IMR-90 (cell line): ENCODE results near the gene ATP5ME. TPM values are rescaled to one million over a fixed set of nuclear protein-coding genes. Genes with fewer than 3 reads are reported as not detected.

Experiments used
- ATAC-seq: fragments of 200-7000 bp; cut with Tn5 transposase; 2 replicates; pipeline ENCODE4 v1.9.1; 2020; ENCODE audit warnings: low read depth, mild to moderate bottlenecking, moderate library complexity
- BruUV-seq: library from RNA; stranded (reverse); fragments of 400-500 nt; replicated peaks from 2 replicates; lab custom pipeline; 2021; lab: Mats Ljungman, UMichigan
- CTCF ChIA-PET: fragments of 300-600 bp; formaldehyde crosslinking; extraction: SDS; loops from one replicate; lab custom pipeline; 2021; ENCODE audit warnings: antibody characterized with exemption; lab: Yijun Ruan, JAX
- POLR2A ChIA-PET: fragments of 300-600 bp; sonication (Branson Sonifier 250); formaldehyde crosslinking; loops from one replicate; lab custom pipeline; 2022; ENCODE audit warnings: antibody characterized with exemption; ENCODE audit not compliant: unreplicated experiment; lab: Charles Lee
- DNase-seq: peaks from one replicate; pipeline ENCODE4 v3.0.0; 2013
- H2AFZ ChIP-seq: replicated peaks from 2 replicates; pipeline ENCODE3; 2013; ENCODE audit warnings: low read length, mild to moderate bottlenecking; ENCODE audit not compliant: poor library complexity
- H2AK5ac ChIP-seq: 2 replicates; pipeline ENCODE4 v1.6.1; 2013; ENCODE audit warnings: low read depth, low read length, inconsistent platforms
- H2AK9ac ChIP-seq: replicated peaks from 2 replicates; pipeline ENCODE3; 2013; ENCODE audit warnings: mild to moderate bottlenecking, low read depth, low read length, moderate library complexity; ENCODE audit not compliant: poor library complexity
- H2BK120ac ChIP-seq: 2 replicates; pipeline ENCODE4 v1.6.1; 2013; ENCODE audit warnings: low read depth, low read length, inconsistent platforms
- H2BK15ac ChIP-seq: 3 replicates; pipeline ENCODE4 v1.6.1; 2013; ENCODE audit warnings: low read depth, low read length, inconsistent platforms
- H2BK20ac ChIP-seq: 2 replicates; pipeline ENCODE4 v1.6.1; 2013; ENCODE audit warnings: low read depth, mild to moderate bottlenecking, inconsistent platforms, low read length, moderate library complexity
- H2BK5ac ChIP-seq: 2 replicates; pipeline ENCODE4 v1.6.1; 2013; ENCODE audit warnings: mild to moderate bottlenecking, low read depth, low read length, inconsistent platforms; ENCODE audit not compliant: poor library complexity, severe bottlenecking
- H3K14ac ChIP-seq: replicated peaks from 2 replicates; pipeline ENCODE4 v1.6.1; 2013; ENCODE audit warnings: low read depth, low read length, inconsistent platforms
- H3K18ac ChIP-seq: 2 replicates; pipeline ENCODE4 v1.6.1; 2013; ENCODE audit warnings: low read depth, low read length, control low read depth
- H3K23ac ChIP-seq: 2 replicates; pipeline ENCODE4 v1.6.1; 2013; ENCODE audit warnings: low read depth, low read length, inconsistent platforms
- H3K27ac ChIP-seq: 2 replicates; pipeline ENCODE4 v1.5.1; 2013; ENCODE audit warnings: mild to moderate bottlenecking, control low read depth, low read length; ENCODE audit not compliant: insufficient read depth
- H3K27me3 ChIP-seq: 2 replicates; pipeline ENCODE4 v1.6.1; 2013; ENCODE audit warnings: low read length; ENCODE audit not compliant: control insufficient read depth, insufficient read depth
- H3K36me3 ChIP-seq: 2 replicates; pipeline ENCODE4 v1.6.1; 2013; ENCODE audit warnings: low read length, mixed read lengths; ENCODE audit not compliant: control insufficient read depth, insufficient read depth
- H3K4ac ChIP-seq: 2 replicates; pipeline ENCODE4 v1.6.1; 2013; ENCODE audit warnings: low read depth, low read length, inconsistent platforms
- H3K4me1 ChIP-seq: 2 replicates; pipeline ENCODE4 v1.6.1; 2013; ENCODE audit warnings: low read length, mixed read lengths; ENCODE audit not compliant: control insufficient read depth, insufficient read depth
- H3K4me2 ChIP-seq: 2 replicates; pipeline ENCODE4 v1.6.1; 2013; ENCODE audit warnings: low read depth, mild to moderate bottlenecking, control low read depth, low read length, moderate library complexity
- H3K4me3 ChIP-seq: 2 replicates; pipeline ENCODE4 v1.5.1; 2013; ENCODE audit warnings: low read depth, mild to moderate bottlenecking, control low read depth, low read length, moderate library complexity; ENCODE audit not compliant: insufficient read depth
- H3K56ac ChIP-seq: 2 replicates; pipeline ENCODE4 v1.6.1; 2013; ENCODE audit warnings: low read length, inconsistent platforms; ENCODE audit not compliant: insufficient read depth; ENCODE audit errors: extremely low read depth
- H3K79me1 ChIP-seq, 2 experiments: 2 replicates each; pipeline ENCODE4 v1.6.1; 2013; ENCODE audit warnings: low read length in 2 of 2, inconsistent platforms in 1 of 2, low read depth in 1 of 2
- H3K9ac ChIP-seq: 2 replicates; pipeline ENCODE4 v1.6.1; 2013; ENCODE audit warnings: low read depth, low read length, control low read depth
- H3K9me1 ChIP-seq: 2 replicates; pipeline ENCODE4 v1.6.1; 2013; ENCODE audit warnings: low read length, inconsistent platforms; ENCODE audit not compliant: insufficient read depth
- H3K9me3 ChIP-seq: 2 replicates; pipeline ENCODE4 v1.6.1; 2013; ENCODE audit warnings: low read length; ENCODE audit not compliant: control insufficient read depth, insufficient read depth
- H4K20me1 ChIP-seq: 2 replicates; pipeline ENCODE4 v1.6.1; 2013; ENCODE audit warnings: low read length, inconsistent platforms; ENCODE audit not compliant: insufficient read depth
- H4K5ac ChIP-seq: 2 replicates; pipeline ENCODE4 v1.6.1; 2013; ENCODE audit warnings: mild to moderate bottlenecking, low read depth, low read length, control low read depth
- H4K8ac ChIP-seq, 2 experiments: 2 replicates each; pipeline ENCODE4 v1.6.1; 2013; ENCODE audit warnings: low read depth in 2 of 2, low read length in 2 of 2, control low read depth in 1 of 2, inconsistent platforms in 1 of 2
- H4K91ac ChIP-seq: 2 replicates; pipeline ENCODE4 v1.6.1; 2013; ENCODE audit warnings: low read depth, low read length, inconsistent platforms; ENCODE audit not compliant: insufficient read depth
- CEBPB ChIP-seq: IDR thresholded peaks from 2 replicates; pipeline ENCODE4 v1.6.1; 2012; ENCODE audit warnings: low read depth, low read length, improper control_type of control experiment
- MXI1 ChIP-seq: IDR thresholded peaks from 2 replicates; pipeline ENCODE4 v1.6.1; 2012; ENCODE audit warnings: low read depth, mild to moderate bottlenecking, low read length, moderate library complexity, borderline replicate concordance
- NFE2L2 ChIP-seq: fragments of 150-350 bp; IDR thresholded peaks from 2 replicates; pipeline ENCODE4 v1.6.1; 2016; ENCODE audit warnings: low read depth, mild to moderate bottlenecking, low read length
- RFX5 ChIP-seq: IDR thresholded peaks from 2 replicates; pipeline ENCODE4 v1.8.0; 2012; ENCODE audit warnings: low read depth, mild to moderate bottlenecking, low read length, moderate library complexity
- WGBS, 2 experiments: methylation state at CpG; one replicate each; pipeline versions ENCODE4 v1.1.5 to v1.1.7; 2013; ENCODE audit warnings: missing lambda C conversion rate in 2 of 2; ENCODE audit not compliant: insufficient read length in 1 of 2; ENCODE audit errors: extremely low coverage in 2 of 2; 5-methylcytosine and 5-hydroxymethylcytosine counted together
- dilution Hi-C: fragments of 300-500 bp; cut with HindIII; formaldehyde crosslinking; loops from one replicate; pipeline ENCODE4 v1.14.3; 2018; ENCODE audit warnings: low sequenced_read_pairs; ENCODE audit not compliant: unreplicated experiment
- in situ Hi-C: fragments of 300-500 bp; cut with MboI; formaldehyde crosslinking; loops from 3 replicates; pipeline ENCODE4 v1.14.3; 2019; ENCODE audit warnings: low sequenced_read_pairs, inconsistent platforms, mixed read lengths
- intact Hi-C: fragments of 100-400 bp; cut with micrococcal nuclease; formaldehyde crosslinking; loops from 2 replicates; pipeline ENCODE4 v1.10.0; 2022
- polyA plus RNA-seq, 3 experiments: library from polyadenylated mRNA; depleted of rRNA; stranded (reverse); fragments of >200 nt; gene quantifications; 2 replicates each; pipeline ENCODE4 v1.2.3, GENCODE V29; 2012; ENCODE audit warnings: low replicate concordance in 1 of 3
- total RNA-seq: library from RNA; depleted of rRNA; stranded (reverse); fragments of >200 nt; gene quantifications from 2 replicates; pipeline ENCODE4 v1.2.3, GENCODE V29; 2012

The ATP5ME gene
- total and polyA plus RNA-seq, 2 of the 4 experiments (the other 2 are of a cell fraction), result 39.3 to 603 TPM

DNA sequence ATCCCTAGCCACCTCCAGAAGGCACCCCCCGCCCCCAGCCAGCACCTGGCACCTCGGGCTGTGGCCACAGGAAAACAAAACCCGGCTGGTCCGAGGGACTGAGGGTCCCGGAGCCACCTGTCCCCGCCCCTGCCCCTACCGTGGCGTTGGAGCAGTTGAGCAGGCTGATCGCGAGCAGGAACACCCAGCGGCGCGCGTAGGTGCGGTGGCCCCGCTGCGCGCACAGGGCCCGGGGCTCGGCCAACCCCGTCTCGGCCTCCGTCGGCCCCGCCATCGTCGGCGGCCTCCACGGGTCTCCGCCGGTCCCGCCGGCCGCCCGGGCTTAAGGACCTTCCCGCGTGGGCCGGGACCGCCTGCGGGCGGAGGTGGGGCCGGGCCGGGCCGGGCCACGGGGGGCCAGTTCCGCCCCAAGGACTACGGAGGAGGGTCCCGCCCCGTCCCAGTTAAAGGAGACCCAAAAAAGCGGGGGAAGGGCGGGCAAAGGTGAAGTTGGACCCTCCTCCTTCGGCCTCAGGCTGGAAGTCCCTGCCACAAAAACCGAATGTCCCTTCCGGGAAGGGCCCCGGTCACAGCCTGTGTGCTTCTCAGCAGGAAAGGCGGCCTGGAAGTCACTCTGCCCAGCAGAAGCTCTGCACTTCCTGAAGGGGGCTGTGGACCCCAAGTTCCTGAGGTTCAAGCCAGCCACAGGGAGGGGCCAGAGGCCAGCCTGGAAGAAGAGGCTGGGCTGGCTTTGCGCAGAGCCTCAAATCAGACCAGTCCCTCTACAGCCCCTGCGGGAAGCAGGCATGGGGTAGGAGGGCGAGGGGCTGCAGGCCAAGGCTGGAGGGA, 15.0 kb upstream of the ATP5ME start, which contains the start of gene SLC49A3 (continued):
- TF ChIP-seq CEBPB, result no peak
- TF ChIP-seq RFX5, result no peak

GRCh38 chr4:687971-688853, 14.1 kb upstream of the ATP5ME start:
- Histone ChIP-seq H4K20me1 (no peaks in the 10 kb centered on the region), H3K9ac (no peak overlapping the region), H3K9me1 (peaks cover 9% of the 10 kb centered on the region), H2BK120ac (peak overlapping the region; percentile 60; the same call in 1 of the 2 replicates), H4K5ac (peak overlapping the region; percentile 72; the same call in 1 of the 2 replicates), H3K14ac (peak overlapping the region; percentile 94), H2AFZ (peak overlapping the region; percentile 72), H3K9me3 (no peaks in the 10 kb centered on the region), H2BK15ac (no peak overlapping the region), H3K27ac (no peak overlapping the region; the same call in 1 of the 2 replicates), H3K79me1 (peaks cover 0 to 4% of the 10 kb centered on the region in 2 experiments; a peak in 1 of 4 replicates), H3K27me3 (peaks cover 5% of the 10 kb centered on the region; the same call in 1 of the 2 replicates), H2BK5ac (peak overlapping the region; percentile 89), H3K23ac (peak overlapping the region; percentile 37; the same call in 1 of the 2 replicates), H2BK20ac (peak overlapping the region; percentile 71), H3K4me3 (no peak overlapping the region), H3K4me2 (no peak overlapping the region), H4K91ac (peak overlapping the region; percentile 78), H2AK5ac (peak overlapping the region; percentile 65), H3K4ac (peak overlapping the region; percentile 49), H3K18ac (0 out of 2 replicates have a peak overlapping the region, but pooled peaks have one; percentile 63), H3K56ac (no peak overlapping the region), H3K36me3 (no peaks in the 10 kb centered on the region), H4K8ac (peak overlapping the region in 1 of 2 experiments; percentile 77; a peak in 2 of 4 replicates), H3K4me1 (peaks cover 12% of the 10 kb centered on the region), H2AK9ac (peak overlapping the region; percentile 97)
- peak; percentile 53; the same call in 1 of the 2 replicates for TF ChIP-seq NFE2L2
- TF ChIP-seq MXI1, result no peak
- in situ Hi-C loops, result no loop called here
- ATAC-seq, result no peak
- WGBS, 2 experiments, result 88% methylated on average over 8 of the region's 26 CpGs; no CpG with 5 or more reads in 1 of the 2 experiments
- POLR2A ChIA-PET, result interaction anchor here (1.1 kb wide), 1 partner anchor 12 kb away, joined by 11 read pairs; no protein-coding TSS in a partner anchor
- BruUV-seq, result no TSS peak
- DNase-seq, result no peak
- intact Hi-C loops, result no loop called here
- CTCF ChIA-PET, result no interaction called here
- dilution Hi-C loops, result no loop called here
